COR-L47 (cell line): ENCODE results near the gene KCTD15.

Experiments
- DNase-seq: peaks from one replicate; lab custom pipeline; 2025; lab: John Stamatoyannopoulos, UW

The KCTD15 gene

DNA sequence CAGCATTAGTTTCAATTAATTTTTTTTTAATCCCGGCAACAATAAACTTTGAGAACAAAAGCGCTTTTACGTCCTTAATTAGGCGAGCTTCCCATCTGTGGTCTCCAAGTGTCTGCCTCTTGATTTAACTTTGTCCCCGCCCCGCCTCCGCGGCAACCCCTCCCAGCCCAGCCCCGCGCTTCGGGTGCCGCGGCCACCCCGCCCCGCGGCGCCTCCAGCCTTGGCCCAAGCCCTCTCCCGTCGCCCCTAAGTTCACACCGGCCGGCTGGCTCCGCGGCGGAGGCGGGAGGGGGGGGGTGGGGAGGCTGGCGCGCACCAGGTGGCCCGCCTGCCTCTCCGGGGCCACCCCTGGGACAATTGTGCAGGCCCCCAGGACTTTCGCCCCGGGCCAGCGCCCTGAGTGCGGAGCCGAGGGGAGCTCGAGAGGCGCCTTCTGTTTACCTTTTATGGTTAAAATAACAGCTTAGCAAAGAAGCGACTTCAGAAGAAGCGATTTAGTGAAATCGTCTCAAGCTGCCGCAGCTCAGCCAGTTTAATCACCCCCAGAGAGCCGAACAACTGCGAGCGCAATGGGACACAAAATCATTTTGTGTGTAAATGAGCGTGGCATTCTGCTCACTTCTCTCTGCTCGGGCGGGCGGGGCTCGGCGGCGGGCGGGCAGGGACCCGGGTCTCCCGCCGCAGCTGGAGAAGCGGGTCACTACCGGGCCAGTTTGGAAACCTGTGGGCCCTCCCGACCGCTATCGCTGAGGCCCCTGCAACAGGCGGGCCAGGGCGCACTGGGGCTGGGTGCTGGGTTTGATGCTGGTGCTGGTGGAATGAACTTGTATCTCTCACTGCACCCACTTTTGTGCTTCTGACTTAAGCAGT lies 1.4 kb downstream of the KCTD15 start:
- DNase-seq, result no peak

DNA sequence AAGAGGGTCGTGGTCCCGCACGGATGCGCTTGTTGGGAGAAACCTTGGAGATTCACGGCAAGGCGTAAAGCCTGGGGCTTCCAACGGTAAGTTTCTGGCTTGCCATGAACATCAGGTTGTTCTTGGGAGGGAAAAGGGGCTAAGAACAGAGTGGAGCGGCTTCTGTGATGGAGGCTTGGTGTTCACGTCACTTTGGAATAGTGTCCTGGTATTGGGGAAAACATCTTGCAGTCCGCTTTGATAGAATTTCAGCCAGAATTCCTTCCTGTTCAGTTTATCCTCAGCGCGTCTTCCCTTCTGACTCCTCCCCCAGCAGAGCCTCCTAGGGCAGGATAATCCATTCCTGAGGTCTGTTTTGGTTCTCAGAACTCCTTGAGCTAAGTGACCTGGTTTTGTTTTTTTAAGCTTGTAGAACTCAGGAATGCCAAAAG lies 2.0 kb downstream of the KCTD15 start:
- DNase-seq, result no peak

DNA sequence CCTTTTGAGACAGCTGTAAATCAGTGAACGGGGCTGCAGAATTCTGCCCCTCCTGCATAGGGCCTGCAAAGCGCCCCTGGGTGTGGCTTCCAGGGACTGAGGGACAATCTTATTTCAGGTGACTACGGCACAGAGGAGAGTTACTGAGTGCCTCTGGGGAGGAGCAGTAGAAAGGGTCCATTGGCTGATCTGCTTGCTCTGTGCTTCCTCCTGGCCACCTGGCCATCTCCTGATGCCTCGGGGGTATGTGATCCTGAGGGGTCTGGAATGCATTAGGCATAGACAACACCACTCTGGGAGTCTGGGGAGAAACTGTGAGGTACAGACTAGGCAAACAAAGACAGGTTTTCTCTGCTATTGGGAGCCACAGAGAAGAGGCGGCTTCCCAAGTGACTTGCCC lies 2.8 kb downstream of the KCTD15 start:
- DNase-seq, result no peak

DNA sequence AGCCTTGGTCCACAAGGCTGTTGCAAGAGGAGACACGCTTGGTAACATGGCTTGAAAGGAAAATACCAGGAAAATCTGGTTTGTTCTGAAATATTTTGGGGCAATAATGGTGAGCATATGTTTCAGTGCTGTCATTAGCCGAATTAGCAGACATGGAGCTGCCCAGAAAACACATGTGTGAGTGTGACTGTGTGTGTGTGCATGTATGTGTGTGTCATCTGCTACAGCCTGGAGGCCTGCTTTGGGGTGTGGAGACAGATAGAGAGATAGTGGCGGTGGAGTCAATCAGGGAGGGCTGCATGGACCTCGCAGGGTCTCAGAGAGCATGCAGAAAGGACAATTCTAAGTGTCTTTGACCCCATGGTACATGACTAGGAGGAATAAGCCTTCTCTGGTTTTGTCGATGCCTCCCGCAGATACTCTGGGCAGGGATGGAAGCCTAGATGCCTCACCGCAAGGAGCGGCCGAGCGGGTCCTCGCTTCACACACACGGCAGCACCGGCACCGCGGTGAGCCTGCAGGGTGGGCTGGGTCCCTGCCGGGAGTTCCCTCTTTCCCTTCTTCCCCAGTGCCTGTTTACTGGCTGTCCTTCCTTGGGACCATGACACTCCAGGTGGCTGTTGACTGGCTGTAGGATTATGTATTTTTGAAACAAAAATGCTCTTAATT lies 3.5 kb downstream of the KCTD15 start:
- no peak for DNase-seq

DNA sequence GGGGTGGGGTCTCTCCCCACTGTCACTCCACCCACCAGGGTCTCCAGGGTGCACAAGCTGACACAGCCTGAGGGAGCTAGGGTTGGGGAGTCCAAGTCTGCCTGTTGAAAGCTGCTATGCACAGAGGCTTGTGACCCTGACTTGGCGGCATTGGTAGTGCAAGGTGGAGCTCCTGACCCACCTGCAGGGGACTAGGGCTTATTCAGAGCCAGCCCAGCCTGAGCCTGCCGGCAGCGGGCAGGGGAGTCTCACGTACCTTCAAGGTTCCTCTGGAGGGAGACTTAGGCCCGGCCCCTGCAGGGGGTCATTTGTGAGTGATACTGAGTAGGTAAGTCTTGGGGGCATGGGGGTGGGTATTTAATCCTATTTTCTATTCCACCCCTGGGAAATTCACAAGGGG lies 4.7 kb downstream of the KCTD15 start:
- no peak for DNase-seq

DNA sequence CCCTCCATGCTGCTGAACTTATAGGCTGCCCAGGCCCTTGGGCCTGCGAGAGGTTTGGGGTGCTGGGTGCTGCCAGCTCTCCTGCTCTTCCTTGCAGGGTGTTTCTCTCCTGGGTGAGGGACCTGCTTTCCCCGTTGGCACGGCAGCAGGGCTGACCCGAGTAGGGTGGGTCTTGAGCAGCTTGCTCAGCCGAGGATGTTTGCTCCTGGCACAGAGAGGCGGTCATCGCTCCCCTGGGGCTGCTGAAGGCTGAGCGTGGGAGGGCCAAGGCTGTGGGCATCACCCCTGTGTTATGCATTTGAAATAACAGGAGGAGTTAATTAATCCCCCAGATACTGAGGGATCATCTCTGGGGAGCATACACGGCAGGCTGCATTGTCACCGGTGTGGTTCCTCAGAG lies 5.3 kb downstream of the KCTD15 start:
- no peak for DNase-seq

DNA sequence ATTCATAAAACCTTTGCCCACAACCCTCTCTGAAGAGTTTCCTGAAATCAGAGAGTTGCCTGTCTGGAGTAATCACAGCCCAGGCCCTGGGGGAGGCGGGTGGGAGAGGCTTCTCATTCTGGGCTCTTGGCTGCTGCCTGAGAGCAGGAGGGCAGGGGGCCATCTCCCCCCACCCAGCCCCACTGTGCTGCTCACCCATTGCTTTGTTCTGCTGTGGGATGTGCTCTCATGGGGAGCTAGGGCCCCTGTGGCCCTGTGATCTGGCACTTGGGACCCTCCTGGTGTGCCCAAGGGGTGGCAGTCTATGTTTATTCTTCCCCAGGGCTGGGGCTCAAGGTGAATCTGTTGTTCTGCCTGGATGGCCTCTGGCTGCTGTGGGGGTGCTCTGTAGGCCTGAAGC lies 6.1 kb downstream of the KCTD15 start:
- no peak for DNase-seq

DNA sequence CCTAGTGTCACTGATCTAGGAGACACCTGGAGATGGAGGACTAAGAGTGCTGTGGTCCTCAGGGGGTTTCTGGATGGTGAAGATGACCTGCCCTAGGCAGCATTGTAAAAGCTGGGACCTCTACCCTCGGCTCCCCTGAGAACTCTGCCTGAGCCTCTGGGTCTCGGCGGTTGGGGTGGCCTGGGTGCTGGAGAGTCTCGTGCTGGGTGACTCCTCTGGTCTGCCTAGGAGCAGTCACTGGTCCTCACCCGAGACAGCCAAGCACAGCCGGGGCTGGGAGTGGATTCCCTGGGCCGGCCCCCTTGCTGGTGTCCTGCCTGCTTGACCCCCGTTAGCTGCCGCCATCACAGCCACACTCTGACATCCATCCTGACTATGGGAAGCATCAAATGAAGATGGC lies 6.7 kb downstream of the KCTD15 start:
- no peak for DNase-seq

DNA sequence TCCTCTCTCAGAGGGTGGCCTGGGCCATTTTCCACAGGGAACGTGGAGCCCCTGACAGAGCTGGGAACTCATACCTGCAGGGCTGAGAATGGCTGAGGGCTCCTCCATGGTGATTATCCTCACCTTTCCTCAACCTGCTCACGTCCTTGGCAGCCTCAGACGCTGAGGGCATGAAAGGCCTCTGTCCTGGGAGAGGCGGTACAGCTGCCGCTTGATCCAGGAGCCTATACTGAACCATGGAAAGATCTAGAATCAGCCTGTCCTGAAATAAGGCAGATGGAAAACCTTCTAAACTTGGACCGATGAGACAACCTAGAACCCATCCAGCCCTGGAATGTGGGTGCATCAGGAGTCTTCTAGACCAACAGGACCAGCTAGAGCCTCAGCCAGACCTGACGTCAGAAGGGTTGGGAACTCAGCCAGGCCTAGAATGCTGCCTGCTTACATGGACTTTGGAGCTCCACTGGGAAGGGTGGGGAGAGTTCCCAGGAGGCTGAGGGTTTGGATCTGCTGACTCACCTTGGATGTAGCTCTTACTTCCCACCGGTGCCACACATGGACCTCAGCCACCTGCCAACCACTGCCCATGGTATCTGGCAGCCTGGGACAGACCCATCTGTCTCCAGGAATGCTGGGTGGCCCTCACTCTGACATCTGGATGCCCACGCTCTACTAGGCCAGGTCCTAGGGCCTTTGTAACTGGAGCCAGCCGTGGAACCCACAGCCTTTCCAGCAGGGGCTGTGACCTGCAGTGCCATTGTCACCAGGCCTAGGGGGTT lies 7.5 kb downstream of the KCTD15 start:
- DNase-seq, result no peak

DNA sequence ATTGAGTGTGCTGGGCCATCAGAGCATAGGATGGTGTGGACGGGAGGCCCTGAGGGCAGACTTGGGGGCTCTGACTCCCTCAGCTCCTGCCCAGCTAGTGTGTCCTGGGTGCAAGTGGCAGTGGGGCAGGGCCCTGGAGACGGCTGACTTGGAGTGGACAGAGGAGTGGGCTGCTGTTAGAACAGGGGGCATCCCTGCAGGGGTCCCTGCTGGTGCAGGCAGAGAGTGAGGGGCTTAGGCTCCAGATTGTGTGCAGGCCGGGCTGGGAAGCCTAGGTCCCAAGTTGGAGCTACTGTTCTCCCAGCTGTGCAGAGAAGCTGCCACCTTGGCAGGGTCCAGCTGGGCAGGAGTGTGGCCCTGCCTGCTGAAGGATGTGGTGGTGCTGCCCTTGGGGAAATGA lies 8.6 kb downstream of the KCTD15 start:
- no peak for DNase-seq

DNA sequence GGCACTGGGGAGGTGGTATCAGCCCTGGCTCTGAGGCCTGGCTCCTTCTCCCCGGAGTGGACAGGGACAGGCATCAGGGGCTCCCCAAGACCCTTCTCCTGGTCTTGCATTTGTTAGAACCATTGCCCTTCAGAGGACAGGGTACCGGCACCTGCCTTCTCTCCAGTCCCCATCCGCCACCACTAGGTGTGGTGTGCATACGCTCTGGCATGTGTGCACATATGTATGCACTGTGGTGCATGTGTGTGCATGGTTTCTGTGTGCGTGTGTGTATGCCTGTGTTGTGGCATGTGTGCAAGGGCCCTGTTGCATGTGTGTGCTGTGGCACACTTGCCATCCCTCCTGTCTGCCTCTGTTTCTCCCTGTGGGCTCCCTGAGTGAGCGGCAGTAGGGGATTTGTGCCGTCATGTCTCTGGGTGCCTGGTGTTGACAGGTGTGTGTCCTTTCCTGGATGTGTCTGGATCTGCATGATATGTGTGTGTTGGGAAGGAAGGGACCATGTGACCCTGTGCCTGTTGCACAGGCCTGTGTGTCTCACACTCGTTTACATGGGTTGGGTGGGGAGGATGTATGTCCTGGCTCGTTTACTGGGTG lies 9.3 kb downstream of the KCTD15 start:
- DNase-seq, result no peak

DNA sequence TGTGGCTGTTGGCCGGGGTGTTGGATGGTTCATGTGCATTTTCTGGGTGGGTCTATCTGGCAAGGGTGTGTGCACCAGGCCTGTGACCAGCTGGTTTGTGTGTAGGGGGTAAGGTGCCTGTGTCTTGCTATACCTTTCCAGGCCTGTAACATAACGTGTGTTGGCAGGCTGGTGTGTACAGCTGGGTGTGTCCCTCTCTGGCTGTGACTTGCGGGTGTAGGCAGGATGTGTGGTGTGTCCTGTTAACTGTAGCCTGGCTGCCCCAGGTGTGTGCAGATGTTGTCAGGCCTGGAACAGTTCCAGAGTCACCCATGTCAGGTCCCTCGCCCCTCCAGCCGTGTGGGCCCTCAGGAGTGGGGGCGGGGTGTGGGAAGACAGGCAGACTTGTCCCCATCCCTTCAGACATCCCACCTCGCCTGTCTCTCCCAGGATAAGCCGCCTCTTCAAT lies 9.8 kb downstream of the KCTD15 start:
- DNase-seq, result no peak

DNA sequence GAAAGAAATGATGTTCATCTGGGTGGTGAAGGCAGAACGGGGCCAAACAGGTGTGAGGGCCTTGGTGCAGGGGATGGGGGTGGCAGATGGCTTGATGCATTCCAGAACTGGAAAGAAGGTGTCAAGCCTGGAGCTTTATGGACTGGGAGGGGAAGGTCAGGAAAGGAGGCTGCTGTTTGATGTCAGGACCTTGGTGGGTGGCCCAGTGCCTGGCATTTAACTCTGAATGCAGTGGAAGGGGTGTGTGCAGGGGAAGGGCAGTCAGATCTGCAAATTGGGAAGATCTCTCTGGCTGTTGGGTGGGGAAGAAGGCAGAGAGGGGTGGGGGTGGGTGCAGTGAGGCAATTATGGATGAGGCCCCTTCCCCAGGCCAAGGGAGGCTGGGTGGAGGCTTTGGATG lies 11.7 kb downstream of the KCTD15 start:
- DNase-seq, result no peak

DNA sequence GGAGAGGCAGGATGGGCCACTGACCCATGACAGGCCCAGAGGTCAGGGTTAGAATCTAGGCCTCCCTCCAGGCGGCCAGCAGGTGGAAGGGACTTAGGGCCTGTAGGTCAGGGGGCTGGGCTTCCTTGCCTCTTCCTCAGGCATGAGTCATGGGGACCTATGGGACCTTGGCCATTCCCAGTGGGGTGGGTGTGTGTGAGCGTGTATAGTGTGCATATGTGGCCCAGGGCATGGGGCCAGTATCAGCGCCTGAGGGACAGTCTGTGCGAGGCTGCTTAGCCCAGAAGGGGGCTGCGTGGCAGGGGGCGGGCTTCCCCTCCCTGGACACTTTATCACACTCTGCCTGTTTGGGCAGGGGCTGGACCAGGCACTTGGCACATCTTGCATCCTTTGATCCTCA lies 13.3 kb downstream of the KCTD15 start:
- no peak for DNase-seq

DNA sequence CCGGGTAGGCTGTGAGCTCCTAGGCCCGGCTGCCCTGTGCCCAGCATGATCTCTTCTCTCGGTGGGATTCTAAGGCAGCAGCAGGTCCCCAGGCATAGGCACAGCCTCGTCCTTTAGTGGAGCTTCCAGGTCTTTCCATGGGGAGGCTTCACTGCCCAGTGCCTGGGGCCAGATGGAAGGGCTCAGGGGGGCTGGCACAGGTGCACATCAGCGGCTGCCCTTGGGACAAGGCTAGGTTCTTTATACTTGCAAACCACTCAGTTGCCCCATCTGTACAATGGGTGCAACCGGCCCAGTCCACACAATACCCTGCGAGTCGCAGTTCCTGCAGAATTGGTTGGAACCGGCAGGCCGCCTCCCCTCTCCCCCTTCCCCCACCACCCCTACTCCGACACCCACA lies 14.2 kb downstream of the KCTD15 start:
- DNase-seq, result no peak

DNA sequence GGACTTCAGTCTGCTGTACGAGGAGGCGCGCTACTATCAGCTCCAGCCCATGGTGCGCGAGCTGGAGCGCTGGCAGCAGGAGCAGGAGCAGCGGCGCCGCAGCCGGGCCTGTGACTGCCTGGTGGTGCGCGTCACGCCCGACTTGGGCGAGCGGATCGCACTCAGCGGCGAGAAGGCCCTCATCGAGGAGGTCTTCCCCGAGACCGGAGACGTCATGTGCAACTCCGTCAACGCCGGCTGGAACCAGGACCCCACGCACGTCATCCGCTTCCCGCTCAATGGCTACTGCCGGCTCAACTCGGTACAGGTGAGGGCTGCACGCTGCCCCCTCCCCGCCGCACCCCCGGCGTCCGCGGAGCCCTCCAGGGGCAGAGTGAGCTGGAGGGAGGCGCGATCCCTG lies 14.6 kb downstream of the KCTD15 start:
- DNase-seq, result no peak

DNA sequence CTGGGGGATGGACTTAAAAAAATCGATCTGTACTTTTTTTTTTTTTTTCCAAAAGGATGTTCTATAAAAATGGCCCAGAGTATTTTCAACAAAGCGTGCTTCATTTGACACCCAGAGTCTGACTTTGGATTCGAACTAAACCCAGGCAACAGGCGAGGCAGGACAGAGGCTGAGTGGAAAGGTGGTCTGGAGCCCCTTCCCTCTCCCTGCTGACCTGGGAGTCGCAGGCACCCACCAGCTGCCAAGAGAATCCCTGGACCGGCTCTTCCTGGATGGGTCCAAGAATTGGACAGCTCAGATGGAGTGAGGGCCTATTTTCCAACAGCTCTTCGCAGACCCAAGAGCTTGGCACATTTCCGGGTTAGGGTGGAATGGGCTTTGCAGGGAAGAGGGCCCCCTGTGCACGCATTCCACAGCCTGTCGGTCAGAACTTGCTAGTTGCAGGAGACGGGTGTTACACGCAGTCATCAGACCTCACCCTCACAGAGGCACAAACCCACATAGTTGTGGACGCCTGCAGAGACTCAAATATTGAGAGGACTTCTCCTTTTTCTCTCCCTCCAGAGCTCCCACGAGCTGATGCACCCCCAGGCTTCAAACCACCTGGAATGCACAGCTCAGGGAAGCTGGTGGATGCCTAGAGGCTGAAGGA lies 15.2 kb downstream of the KCTD15 start:
- DNase-seq, result no peak

DNA sequence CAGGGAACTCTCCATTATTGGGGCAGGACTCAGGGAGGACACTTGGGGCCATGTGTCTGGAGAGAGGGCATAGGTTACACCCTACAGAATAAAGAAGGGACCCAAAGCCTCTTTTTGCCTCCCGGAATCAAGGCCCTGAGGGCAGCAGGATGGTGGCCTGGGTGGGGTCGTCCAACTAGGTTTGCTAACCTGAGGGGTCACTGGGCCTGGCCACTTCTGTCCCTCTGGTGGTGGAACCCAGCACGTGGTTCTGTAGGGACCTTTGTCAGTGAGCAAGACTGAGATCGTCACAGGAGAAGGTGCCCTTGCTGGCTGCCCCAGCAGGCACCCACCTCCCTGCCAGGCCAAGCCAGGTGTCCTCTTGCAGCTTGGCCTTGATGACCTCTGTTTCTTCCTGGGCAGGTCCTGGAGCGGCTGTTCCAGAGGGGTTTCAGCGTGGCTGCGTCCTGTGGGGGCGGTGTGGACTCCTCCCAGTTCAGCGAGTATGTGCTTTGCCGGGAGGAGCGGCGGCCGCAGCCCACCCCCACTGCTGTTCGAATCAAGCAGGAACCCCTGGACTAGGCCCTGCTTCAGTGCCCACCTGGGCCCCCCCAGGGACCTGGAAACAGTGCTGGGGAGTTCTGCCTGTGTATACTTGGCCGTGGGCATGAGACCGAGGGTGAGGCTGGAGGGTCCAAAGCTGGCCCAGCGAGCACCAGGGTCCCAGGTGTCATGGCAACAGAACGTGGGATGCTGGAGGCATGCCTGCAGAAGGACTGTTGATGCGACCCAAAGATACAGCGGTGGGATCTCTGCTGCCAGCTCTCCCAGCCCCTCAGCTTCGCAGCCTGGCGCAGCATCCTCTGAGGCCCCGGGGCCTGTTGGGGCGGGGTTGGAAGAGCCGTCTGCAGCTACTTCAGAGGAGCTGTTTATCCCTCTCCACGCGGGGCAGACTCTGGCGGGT lies 16.0 kb downstream of the KCTD15 start:
- no peak for DNase-seq

DNA sequence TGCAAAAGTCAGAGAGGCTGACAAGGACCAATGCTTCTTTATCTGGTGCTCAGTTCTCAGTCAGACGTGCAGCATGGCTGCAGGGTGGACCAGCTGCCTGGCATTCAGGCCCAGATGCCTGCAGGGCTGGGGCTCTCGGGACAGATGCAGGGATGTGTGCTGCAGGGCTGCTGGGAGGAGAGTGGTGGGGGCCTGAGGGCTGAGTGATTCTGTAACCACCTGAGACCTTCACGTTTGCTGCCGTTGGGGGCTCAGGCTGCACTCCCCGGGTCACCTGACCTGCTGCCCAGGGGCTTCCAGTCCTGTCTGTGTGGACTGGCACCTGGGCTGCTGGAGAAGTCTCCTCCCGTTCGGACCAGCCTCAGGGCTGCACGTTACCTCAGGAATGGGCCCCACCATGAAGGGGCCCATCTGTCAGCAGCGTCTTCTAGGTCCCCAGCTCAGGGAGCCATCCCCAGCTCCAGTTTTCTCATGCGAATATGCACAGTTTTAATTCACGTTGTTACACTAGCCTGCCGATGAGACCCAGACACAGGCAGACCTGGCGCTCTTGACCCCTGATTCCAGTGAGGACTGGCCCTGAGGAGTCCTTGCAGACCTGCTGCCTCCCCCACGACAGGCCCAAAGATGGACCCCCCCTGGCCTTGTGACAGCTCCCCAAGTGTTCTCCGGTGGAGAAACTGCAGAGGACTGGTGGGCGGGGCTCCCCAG lies 16.9 kb downstream of the KCTD15 start:
- no peak for DNase-seq
